Stimulated activated CD8-positive, alpha-beta memory T cell treated with anti-CD3 and anti-CD28 coated beads, Interleukin-15, amount 100 ng/mL, for 4 hours (primary cell): ENCODE data around the gene PTPN6.

Source experiments
- DNase-seq, 2 donors: peaks; one replicate each; pipeline ENCODE4 v3.0.0-alpha.2; 2020; ENCODE audit warnings: low read depth in 2 of 2

Gene PTPN6

DNA sequence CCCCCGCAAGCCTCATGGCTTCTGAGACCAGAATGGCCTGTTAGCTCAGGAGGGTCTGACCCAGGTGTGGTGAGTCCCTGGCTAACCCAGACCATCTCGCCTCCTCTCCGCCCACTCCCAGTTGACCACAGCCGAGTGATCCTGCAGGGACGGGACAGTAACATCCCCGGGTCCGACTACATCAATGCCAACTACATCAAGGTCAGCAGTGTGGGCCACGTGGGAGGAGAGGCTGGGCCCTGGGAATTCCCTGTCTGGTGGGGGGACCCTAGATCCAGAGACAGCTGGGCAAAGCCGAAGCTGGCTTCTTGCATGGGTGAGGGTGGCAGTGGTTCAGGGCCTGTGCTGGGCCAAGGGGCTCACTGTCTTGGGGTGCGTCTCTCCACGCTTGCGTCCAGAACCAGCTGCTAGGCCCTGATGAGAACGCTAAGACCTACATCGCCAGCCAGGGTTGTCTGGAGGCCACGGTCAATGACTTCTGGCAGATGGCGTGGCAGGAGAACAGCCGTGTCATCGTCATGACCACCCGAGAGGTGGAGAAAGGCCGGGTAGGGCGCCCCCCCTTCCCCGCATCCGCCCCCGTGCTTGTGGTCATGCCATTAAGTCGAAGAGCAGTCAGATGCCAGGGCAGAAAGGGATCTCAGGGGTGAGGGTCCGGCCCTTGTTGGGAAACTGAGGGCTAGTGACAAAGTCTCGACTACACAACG, 5.0 kb downstream of the PTPN6 start:
- no peak for DNase-seq

DNA sequence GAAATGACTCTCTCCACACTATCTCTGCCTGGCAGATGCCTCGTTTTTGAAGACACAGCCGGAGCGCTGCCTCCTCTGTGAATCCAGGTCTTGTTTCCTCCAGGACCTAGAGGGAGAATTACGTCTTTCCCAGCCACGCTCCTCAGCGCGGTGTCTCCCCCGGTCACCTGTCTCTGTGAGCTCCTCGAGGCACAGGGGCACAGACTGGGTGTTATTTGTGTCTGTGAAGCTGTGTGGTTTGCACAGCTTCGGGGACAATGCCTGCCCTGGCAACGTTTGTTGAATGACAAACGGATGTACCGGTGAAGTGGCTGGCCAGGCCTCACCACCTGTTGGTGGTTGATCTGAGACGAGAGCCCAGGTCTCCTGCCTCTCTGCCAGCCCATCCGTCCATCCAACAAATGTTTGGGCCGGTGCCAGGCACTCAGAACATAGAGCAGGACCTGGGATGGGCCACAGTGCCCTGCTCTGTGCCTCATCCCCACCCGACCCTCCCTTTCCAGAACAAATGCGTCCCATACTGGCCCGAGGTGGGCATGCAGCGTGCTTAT, 6.1 kb downstream of the PTPN6 start:
- DNase-seq: no peak

DNA sequence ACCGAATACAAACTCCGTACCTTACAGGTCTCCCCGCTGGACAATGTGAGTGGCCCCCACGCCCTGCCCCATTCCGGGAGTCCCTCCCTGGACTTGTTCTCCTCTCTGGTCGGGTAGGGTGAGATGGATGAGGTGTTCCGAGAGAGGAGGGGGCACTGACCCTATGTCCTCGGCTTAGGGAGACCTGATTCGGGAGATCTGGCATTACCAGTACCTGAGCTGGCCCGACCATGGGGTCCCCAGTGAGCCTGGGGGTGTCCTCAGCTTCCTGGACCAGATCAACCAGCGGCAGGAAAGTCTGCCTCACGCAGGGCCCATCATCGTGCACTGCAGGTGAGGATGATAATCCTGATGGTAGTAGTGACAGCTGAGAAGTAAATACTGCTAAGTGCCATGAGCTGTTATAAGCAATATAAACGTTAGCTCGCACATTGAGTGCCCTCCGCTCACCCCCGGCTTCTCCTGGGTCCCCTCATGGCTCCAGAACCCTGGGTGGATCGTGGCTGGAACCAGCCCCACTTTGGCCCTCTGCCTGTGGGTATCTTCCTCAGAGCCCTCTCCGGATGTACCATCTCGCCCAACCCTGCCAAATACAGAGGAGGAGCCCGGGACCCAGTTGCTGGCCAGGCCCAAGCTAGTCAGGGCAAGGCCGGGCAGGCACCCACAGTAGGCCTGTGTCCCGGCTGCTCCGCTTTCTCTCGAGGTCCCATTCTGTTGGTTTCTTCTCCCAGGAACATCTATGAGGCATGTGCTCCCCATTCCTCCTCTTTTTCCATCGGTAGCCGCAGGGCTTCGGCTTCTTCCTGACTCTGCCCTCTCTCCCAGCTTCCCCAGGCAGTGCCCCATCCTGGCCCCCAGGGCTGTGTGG, 6.8 kb downstream of the PTPN6 start:
- no peak for DNase-seq

DNA sequence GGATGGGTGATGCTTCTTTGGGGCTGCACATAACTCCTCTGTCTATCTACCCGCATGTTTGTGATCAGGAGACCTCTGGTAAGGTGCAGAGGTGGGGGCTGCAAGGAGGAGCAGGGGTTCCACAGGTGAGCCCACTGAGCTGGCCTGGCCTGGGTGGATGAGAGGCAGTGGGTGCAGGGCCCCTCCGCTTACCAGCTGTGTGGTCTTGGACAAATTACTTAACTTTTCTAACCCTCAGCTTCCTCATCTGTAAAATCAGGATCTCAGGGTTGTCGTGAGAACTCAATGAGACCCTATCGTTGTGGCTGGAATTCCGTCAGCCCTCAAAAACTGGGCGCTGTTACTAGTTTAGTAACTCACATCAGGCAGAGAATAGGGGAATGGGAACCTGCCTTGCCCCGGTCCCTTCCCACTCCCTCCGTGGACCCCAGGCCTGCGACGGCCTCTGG, 7.5 kb downstream of the PTPN6 start:
- no peak for DNase-seq

DNA sequence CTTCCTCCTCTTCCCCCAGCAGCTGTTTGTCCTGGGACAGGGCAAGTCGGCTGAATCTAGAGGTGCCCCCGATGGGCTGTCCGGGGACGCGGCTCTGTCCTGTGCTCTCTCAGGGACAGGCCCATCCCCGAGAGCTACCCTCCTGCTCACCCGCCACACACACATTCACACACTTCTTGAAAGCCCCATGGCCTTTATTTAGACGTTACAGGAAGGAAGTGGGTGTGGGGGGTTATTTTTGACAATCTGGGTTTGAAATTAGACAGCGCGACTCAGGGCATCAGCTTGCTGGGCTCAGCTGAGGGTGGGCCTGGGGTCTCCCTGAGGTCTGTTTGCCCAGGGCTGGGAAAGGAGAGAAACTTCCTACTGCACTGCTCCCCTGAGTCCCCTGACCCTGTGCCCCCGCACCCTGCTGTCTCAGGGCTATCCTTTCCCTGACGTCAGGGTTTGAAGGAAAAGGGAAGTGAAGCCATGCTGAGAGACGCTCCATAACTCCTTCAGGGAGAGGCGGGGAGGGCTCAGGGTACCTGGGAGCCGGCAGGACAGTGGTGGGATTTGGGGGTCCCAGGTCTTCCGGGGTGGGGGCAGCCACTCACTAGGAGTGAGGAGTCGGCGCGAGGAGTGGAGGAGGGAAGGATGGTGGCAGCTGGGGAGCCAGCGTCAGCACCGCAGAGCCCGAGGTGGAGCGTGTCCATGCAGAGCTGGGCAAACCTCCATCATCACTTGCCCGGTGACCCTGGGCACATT, 8.1 kb downstream of the PTPN6 start:
- no peak for DNase-seq

DNA sequence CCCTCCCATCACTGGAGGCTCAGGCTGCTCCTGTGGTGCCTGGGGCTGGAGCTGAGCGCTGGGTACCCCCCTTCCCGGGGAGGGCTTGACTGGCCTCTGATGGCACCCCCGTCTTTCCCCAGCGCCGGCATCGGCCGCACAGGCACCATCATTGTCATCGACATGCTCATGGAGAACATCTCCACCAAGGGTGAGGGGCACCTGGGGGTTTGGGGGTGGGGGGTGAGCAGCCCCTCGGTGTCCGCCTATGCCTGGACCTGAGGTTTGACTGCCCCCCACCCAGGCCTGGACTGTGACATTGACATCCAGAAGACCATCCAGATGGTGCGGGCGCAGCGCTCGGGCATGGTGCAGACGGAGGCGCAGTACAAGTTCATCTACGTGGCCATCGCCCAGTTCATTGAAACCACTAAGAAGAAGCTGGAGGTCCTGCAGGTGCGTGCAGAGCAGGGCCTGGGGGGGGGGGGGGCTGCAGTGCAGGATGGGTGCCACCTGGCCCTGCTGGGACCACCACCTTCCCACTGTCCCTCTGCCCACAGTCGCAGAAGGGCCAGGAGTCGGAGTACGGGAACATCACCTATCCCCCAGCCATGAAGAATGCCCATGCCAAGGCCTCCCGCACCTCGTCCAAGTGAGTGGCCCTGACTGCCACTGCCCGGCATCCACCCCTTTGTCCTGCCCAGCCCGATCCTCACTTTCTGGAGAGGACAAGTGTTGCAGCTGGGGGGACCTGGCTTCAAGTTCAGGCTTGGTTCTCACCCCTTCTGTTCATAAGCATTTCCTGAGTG, 8.8 kb downstream of the PTPN6 start:
- DNase-seq: no peak

DNA sequence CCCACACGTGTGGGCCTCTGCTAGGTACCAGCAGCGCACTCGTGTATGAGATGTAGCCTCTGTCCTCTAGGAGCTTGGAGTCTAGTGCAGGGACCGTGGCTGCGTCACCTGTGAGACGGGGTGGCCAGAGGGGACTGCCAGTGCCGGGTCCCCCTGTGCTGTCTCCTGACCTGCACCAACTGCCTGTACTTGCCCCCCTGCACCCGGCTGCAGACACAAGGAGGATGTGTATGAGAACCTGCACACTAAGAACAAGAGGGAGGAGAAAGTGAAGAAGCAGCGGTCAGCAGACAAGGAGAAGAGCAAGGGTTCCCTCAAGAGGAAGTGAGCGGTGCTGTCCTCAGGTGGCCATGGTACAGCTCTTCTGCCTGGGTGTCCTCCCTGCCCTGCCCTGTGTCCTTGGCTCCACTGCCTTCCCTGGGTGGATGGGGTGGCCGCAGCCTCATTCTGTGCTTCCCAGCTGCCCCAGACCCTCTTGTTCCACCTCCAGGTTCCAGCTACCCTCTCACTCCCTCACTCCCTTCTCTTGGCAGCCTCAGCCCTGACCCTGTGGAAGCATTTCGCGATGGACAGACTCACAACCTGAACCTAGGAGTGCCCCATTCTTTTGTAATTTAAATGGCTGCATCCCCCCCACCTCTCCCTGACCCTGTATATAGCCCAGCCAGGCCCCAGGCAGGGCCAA, 9.6 kb downstream of the PTPN6 start:
- no peak for DNase-seq

DNA sequence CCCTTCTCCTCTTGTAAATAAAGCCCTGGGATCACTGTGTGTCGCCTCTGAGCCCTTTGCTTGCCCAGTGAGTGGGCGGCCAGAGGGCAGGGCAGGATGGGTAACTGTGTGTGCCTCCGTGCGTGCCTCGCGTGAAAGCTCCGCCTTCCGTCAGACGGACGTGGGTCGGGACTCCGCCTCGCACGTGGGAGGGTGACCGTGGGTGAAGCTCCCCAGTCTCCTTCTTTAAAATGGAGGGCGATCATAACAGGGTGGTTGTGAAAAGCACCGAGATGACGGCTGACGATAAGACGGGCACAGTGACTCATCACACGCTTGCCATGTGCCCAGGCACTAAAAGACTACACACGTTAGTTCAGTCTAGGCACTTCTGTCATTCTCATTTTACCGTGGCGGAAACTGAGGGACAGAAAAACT, 10.1 kb downstream of the PTPN6 start:
- DNase-seq: peak; percentile 92 to 96

DNA sequence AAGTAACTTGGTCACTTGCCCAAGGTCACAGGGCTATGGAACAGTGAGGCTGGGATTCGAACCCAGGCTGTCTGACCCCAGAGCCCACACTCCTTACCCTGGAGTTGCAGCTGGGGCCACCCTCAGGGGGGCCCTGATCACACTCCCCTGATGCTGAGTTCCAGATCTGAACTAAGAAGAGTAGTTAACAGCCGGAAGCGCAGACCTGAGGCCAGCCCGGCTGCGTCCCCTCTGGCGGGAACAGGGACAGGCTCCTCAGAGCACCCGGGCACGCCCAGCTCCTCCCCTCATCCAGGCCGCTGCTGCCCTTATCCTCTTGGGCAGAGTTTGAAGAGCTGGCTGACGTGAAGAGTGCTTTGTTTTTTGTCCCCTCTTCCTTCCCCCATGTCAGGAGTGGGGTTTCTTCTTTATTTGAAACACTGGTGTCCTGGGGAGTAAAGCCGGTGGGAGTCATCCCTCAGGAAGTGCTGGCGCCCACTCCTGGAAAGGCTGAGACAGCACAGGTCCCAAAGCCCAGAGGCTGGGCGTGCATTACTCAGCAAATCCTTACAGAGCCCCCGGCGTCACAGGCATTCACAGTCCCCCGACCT, 10.6 kb downstream of the PTPN6 start:
- no peak for DNase-seq

DNA sequence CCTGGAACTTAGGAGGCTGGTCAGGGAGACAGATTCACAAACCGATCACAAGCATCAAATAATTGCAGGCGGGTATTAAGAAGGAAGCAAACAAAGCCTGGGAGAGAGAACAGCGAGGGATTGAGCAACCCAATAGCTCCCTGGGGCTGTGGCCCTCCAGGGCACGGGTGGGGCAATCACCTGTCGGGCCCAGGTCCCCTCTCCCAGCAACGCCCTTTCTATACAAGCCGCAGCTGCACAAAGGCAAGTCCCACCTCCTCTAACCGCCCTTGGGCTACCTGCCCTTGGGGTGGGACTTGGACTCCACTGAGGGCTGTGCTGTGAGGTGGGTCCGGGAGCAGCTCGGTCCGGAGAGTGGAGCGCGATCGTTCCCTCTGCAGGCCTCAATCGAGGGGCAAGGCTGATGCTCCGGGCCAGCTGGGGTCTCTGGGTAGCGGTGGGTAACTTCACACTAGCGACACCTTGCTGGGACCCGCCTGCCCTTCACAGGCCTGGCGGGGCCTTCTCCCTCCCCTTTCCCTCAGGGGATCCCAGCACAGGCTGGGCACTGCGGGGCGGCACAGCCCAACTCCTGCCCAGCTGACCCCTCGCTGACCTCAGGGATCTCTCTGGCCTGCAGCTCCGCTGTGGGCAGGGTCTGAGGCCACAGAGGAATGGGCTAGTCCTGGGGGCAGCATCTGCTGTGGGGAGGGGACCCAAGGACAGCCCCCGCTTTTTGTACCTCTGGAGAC, 11.3 kb downstream of the PTPN6 start:
- no peak for DNase-seq

DNA sequence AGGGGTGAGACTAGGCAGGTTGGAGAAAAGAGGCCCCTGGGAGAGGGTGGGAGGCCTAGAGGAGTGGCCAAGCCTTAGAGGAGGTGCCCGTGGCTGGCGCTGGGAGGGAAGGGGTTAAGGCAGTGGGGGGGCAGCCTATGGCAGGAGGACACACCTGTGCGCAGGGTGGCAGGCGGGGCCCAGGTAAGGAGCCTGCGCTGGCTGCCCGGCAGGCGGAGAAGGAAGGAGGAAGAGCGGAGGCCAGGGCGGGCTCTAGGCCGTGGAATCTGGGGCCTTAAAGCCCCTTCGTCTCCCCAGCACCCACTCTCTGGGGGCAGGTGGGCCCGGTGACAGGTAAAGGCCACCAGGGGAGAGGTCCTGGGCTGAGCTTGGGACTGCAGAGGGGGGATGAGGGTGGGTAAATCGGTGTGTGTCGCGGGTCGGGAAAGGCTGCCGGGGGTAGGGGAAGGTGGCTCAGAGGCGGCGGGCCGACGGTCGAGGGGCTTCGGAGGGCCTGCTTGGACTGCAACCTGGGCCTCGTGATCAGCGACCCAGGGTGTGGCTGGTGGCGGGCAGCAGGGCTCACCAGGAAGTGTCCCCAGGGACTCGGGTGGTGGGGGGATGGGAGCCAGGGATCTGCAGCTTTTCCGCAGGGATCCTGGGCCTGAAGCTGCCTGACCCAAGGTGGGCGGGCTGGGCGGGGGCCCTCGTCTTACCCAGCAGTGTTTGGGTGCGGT, 12.0 kb downstream of the PTPN6 start:
- DNase-seq: no peak

DNA sequence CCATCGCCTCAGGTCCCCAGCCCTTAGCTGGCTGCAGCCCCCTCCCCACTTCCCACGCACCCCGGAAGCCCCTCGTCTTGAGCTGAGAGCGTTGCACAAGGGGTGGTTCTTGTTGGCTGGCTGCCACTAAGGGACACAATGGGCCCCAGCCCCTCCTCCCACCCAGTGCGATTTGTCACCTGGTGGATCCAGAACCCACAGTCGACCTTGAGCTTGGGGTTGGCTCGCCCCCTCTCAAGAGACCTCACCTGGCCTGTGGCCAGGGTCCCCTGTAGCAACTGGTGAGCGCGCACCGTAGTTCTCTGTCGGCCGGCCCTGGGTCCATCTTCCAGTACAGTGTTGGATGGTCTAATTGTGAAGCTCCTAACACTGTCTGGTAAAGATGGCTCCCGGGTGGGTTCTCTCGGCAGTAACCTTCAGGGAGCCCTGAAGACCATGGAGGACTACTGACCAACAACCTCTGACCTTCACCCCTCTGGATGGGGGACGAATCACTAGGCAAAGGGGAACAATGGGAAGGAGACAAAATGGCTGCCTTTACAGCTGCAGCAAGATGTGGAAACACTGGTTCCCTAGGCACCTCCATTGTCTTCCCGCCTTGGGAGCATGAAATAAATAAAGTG, 12.7 kb downstream of the PTPN6 start:
- DNase-seq: no peak

DNA sequence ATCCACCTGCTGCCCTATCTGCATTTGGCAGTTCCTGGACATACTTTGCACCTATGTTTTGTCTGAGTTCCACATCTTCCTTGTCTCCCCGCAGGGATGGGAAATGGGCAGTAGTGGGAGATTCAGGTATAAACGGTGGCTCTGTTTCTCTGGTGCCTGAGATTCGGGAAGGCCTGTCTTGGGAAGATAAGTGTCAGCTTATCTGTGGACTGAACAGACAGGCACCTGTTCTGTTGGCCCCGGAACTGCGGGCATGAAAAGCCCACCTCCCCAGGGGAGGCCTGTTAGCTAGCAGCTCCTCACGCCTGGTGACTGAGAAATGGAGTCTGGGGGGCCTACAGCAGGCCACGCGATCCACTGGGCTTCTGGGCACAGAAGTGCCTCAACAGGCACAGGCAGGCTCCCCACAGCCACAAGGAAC, 13.5 kb downstream of the PTPN6 start:
- no peak for DNase-seq

DNA sequence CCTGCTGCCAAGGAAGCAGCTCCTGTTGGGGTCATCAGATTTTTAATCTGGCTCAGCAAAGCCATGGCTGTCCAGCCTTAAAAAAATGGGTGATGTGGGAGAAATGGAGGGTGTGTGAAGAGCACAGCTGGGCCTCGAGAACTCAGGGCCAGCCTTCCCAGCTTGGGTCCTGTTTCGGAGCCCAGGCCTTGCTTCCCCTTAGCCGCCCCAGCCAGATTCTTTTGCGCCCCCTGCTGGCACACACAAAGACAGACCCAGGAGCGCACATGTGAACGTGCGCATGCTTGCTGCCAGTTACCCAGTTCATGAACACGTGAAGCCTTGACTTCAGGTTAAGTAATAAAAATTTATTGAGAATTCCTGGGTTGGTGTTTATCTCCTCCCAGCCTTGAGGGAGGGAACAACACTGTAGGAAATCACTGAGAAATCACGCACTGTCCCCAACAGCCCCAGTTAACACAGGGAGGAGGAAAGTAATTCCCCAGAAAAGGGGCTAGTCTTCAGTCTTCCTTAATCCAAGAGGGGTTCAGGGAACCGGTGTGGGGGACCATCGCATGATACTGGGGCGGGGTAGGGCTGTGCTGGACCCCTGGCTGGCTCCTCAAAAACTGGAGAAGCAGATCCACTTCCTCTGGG, 14.0 kb downstream of the PTPN6 start:
- peak; percentile 70 to 81 for DNase-seq

DNA sequence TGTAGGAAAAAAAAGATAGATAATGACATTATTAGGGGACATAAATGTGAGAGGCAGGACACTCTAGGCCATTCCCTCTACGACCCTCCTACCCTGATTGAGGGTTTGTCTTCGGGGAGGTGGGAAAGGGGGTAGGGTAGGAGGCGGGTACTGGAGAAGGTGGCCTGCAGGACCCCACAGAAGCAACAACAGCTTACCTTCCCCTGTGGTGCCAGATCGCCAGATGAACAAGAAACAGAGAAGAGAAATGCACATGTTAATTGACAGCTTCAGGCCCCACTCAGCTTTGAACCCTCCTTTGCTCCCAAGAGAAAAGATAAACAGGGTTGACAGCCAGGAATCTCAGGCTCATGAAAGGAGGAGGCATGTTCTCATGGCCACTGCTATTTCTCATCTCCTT, 14.6 kb downstream of the PTPN6 start:
- DNase-seq: no peak

DNA sequence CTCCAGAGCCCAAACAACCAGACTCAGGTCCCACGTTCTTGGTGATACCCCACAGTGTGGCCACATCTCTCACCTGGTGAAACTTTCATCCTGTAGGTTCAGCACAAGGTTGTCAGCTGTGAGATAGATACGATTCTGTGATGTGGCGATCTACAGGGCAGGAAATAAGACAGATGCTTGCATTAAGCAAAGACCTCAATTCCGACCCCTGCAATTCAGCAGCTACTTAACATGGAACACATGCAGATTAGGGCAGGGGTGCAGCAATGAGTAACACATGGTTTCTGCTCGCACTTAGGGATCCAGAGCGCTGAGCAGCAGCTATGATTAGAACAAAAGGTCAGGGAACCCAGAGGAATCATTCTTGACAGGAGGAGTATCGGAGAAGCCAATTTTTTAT, 15.2 kb downstream of the PTPN6 start:
- no peak for DNase-seq

DNA sequence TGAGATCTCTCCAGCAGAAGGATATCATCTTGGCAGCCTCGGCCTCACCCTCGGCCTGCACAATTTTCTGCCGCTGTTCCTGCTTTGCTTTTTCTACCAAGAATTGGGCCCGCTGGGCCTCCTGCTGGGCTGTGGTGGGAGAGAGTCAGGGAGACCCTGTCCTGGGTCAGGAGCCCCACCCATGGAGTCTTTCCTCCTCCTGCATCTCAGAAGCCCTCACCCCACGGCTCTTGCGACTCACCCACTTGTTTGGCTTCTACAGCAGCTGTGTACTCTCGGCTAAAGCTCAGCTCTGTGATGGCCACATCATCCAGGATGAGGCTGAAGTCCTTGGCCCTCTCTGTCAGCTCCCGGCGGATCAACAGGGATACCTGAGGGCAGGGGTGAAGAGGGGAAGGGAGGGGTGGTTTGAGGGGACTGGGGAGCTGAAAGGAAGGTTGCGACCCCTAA, 16.5 kb downstream of the PTPN6 start:
- no peak for DNase-seq

DNA sequence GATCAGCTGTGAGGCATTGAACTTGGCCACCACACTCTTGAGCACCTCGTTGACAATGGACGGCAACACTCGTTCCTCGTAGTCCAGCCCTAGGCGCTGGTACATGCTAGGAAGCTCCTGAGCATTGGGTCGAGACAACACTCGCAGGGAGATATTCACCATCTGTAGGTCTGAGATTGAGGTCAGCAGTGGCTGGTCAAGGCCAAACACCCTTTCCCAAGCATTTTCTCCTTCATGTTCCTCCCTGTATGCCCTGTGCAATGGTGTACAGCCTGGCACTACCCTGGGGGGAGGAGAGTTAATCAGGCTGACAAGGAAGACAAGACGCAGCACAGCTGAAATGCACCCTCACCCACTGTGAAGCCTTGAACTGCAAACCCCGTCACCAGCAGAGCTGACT, 17.3 kb downstream of the PTPN6 start:
- no peak for DNase-seq
